Measurements from ENCODE around the gene TBX21.

The TBX21 gene

DNA sequence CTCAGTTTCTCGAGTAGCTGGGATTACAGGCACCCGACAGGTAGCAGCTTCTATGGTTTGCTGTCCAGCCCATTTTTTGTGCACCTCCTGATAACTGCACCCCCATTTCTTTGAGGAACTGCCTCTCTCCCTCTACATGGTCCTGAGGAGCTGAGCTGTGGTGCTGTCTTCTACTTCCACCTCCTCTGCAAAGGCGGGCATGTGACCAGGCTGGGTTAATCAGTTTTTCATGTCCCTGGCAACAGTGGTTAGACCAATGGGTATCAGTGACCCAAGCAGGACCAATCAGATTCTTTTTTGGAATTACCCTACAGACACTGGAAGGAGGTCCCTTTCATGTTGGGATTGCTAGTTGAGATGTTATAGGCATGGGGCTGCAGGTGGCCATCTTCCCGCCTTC, 41.3 kb downstream of the TBX21 start:
- Histone ChIP-seq H3K4me2 (no peak overlapping the region; a peak in 2 of 22 replicates), H3K27ac (no peak overlapping the region), H3K4me3 (no peak overlapping the region), H3K9ac (no peak overlapping the region), H3K36me3 (no peaks in the 10 kb centered on the region), H3K4me1 (peaks cover 0 to 15% (median 0%) of the 10 kb centered on the region in 10 experiments; a peak in 5 of 20 replicates), H3K9me3 (replicated peaks in 1 of 11) (peaks cover 35 to 41% (median 37%) of the 10 kb centered on the region in 11 experiments), H4K20me1 (no peaks in the 10 kb centered on the region), H3K27me3 (no peaks in the 10 kb centered on the region; a peak in 2 of 22 replicates)
- TF ChIP-seq Cebpa-rat (IDR thresholded peaks at IDR 0.05): no peak

DNA sequence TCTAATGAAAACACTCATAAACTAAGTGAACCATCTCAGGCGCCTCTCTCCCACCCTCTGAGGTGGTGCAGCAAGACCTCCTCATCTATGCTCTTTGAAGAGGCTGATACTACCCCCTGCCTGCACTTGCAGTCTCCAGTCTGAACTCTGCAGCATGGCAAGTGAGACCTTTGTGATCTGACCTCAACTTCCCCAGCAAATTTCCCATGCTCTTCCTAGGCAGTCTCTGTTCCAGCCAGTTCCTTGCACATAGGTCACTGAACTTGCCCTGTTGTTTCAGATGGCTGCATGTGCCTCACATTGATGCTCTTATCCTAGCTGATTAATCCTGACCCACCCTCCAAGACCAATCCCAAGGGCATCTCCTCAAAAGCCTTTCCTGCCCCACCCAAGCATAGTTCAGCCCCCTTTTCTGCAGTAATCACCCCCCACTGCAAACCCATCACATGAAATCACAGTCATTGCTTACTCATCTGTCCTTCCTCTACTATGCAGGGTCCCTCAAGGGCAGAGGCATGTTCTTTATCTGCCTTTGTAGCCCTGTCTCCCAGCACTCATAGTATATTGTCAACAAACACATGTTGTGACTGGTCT, 42.0 kb downstream of the TBX21 start:
- Histone ChIP-seq H3K27ac (no peak overlapping the region), H3K9ac (no peak overlapping the region), H3K4me3 (no peak overlapping the region), H3K4me2 (no peak overlapping the region), H3K36me3 (no peaks in the 10 kb centered on the region), H4K20me1 (no peaks in the 10 kb centered on the region), H3K27me3 (no peaks in the 10 kb centered on the region; a peak in 2 of 22 replicates), H3K4me1 (peaks cover 0 to 15% (median 0%) of the 10 kb centered on the region in 10 experiments; a peak in 5 of 20 replicates), H3K9me3 (replicated peaks in 1 of 11) (peaks cover 27 to 33% (median 31%) of the 10 kb centered on the region in 11 experiments)
- TF ChIP-seq Cebpa-rat (IDR thresholded peaks at IDR 0.05): no peak

DNA sequence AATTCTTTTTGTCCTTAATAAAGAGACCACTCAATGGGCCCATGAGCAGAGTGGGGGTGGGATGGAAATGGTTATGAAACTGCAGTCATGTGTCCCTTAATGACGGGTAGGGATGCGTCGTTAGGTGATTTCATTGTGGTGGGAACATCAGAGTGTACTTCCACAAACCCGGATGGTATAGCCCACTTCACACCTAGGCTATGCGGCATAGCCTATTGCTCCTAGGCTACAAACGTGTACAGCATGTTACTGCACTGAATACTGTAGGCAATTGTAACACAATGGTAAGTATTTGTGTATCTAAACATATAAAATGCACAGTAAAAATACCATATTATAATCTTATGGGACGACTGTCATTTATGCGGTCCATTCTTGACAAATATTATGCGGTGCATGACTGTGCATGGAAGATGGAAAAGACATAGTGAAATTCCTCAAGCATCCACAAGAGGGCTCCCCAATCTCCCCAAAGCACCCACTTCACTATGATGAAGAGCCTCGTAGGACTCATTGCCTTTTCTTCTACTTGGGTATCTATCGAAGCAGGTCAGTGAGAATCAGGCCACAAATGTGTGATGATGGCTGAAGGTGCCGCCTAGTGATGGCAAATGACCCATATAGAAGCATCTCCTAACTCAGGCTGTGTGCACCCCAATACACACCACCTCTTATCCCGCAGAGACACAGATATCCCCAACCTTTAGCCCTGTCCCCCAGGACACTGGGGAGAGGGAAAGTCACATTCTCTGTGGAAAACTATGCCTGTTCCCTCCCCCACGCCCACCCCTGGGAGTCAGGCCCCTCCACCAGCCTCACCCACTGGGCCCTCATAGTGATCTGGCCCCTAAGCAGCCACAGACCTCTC, 43.5 kb downstream of the TBX21 start:
- H3K4me1 ChIP-seq: peaks cover 0 to 15% (median 0%) of the 10 kb centered on the region in 10 experiments; a peak in 5 of 20 replicates
- H3K27ac ChIP-seq: no peak overlapping the region
- no peak overlapping the region for H3K4me3 ChIP-seq
- peaks cover 13 to 19% (median 16%) of the 10 kb centered on the region in 11 experiments for H3K9me3 ChIP-seq (replicated peaks in 1 of 11)
- no peak overlapping the region for H3K9ac ChIP-seq
- no peak for TF ChIP-seq Cebpa-rat (IDR thresholded peaks at IDR 0.05)
- no peak overlapping the region for H3K4me2 ChIP-seq
- H3K27me3 ChIP-seq: peaks cover 0 to 11% (median 6%) of the 10 kb centered on the region in 11 experiments; a peak in 8 of 22 replicates
- H4K20me1 ChIP-seq: no peaks in the 10 kb centered on the region
- no peaks in the 10 kb centered on the region for H3K36me3 ChIP-seq

DNA sequence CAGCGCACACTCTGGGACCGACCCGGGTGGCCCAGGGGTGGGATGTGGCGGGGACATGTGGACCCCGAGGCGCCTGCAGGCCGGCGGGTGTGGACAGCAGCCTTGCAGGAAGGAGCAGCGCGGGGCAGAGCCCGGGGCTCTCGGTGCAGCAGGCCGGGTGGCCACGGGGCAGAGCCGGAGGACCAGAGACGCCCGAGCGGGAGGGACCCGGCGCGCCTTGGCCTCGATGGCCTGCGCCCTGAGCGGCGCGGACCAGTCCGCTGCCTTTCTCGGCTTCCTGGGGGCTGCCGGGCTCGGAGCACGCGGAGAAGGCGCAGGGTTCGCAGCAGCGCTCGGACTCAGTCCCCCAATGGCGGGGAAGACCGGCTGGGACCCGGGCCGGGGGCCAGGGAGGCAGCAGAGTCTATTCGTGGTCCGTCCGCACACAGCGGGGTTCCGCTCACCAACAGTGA, 45.2 kb downstream of the TBX21 start:
- Histone ChIP-seq H3K27ac (no peak overlapping the region), H3K27me3 (peaks cover 0 to 20% (median 8%) of the 10 kb centered on the region in 11 experiments; a peak in 8 of 22 replicates), H3K4me2 (no peak overlapping the region), H3K9me3 (replicated peaks in 1 of 11) (peaks cover 0 to 2% (median 0%) of the 10 kb centered on the region in 11 experiments; a peak in 6 of 22 replicates), H3K4me3 (no peak overlapping the region), H4K20me1 (no peaks in the 10 kb centered on the region), H3K9ac (no peak overlapping the region), H3K36me3 (no peaks in the 10 kb centered on the region), H3K4me1 (peaks cover 0 to 14% (median 0%) of the 10 kb centered on the region in 10 experiments; a peak in 5 of 20 replicates)
- no peak for TF ChIP-seq Cebpa-rat (IDR thresholded peaks at IDR 0.05)

DNA sequence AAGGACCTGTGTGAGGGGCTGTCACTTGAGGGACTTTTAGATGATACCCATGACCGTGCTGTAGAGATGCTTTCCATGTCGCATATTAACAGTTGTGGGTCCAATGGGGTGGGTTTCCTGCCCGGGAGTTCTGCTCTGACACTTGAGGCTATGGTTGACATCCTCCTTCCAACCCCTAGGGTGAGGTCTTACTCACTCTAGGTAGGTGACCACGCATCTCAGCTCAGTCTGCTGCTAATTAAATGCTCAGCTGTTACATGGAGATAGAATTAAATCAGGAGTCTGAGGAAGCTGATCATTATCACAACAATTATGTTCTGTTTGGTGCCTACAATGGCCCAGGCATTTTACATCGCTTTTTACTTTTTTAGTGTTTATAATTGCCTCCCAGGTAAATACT, 48.4 kb downstream of the TBX21 start:
- H3K27me3 ChIP-seq: peaks cover 0 to 20% (median 10%) of the 10 kb centered on the region in 11 experiments; a peak in 9 of 22 replicates
- no peaks in the 10 kb centered on the region for H3K4me1 ChIP-seq
- TF ChIP-seq Cebpa-rat (IDR thresholded peaks at IDR 0.05): no peak

DNA sequence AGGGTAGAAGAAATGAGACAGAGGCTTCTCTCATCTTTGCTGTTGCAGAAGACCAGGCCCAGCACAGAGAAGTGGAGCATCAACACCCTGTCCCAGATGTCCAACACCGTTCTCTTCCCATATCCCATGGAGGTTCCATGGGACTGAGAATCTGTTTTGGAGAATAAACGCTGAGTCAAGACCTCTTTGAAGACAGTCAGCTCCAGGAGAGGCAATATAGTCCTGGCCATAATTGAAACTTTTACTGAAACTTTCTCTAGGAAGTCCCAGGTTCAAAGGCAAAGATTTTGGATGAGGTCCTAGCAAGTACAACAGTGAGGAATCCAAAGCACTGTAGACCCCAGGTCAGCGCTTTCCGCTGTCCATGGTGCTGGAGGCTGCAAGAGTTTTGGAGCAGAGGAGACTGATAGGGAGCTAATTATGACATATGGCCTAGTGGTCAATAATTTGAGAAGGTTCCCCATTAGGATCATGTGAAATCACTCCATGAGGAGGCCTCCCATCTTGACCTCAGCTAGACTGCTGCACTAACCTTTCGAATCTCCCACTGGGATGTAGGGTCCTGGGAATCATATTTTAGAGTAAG, 52.6 kb downstream of the TBX21 start:
- Histone ChIP-seq H4K20me1 (peaks cover 0 to 9% (median 0%) of the 10 kb centered on the region in 11 experiments; a peak in 3 of 22 replicates), H3K27ac (no peak overlapping the region), H3K36me3 (no peaks in the 10 kb centered on the region), H3K9ac (no peak overlapping the region), H3K4me1 (peaks cover 4 to 10% (median 8%) of the 10 kb centered on the region in 10 experiments; a peak in 10 of 20 replicates), H3K4me2 (no peak overlapping the region), H3K27me3 (peaks cover 27 to 58% (median 47%) of the 10 kb centered on the region in 11 experiments), H3K9me3 (replicated peaks in 1 of 11) (no peaks in the 10 kb centered on the region), H3K4me3 (no peak overlapping the region)
- no peak for TF ChIP-seq Cebpa-rat (IDR thresholded peaks at IDR 0.05)

More for the DNA sequence above, 48.4 kb downstream of the TBX21 start:
- H3K9me3 ChIP-seq (replicated peaks in 1 of 11): no peaks in the 10 kb centered on the region
- no peak overlapping the region for H3K4me3 ChIP-seq
- H3K27ac ChIP-seq: no peak overlapping the region
- no peaks in the 10 kb centered on the region for H4K20me1 ChIP-seq
- no peak overlapping the region for H3K9ac ChIP-seq
- H3K36me3 ChIP-seq: no peaks in the 10 kb centered on the region
- H3K4me2 ChIP-seq: no peak overlapping the region

DNA sequence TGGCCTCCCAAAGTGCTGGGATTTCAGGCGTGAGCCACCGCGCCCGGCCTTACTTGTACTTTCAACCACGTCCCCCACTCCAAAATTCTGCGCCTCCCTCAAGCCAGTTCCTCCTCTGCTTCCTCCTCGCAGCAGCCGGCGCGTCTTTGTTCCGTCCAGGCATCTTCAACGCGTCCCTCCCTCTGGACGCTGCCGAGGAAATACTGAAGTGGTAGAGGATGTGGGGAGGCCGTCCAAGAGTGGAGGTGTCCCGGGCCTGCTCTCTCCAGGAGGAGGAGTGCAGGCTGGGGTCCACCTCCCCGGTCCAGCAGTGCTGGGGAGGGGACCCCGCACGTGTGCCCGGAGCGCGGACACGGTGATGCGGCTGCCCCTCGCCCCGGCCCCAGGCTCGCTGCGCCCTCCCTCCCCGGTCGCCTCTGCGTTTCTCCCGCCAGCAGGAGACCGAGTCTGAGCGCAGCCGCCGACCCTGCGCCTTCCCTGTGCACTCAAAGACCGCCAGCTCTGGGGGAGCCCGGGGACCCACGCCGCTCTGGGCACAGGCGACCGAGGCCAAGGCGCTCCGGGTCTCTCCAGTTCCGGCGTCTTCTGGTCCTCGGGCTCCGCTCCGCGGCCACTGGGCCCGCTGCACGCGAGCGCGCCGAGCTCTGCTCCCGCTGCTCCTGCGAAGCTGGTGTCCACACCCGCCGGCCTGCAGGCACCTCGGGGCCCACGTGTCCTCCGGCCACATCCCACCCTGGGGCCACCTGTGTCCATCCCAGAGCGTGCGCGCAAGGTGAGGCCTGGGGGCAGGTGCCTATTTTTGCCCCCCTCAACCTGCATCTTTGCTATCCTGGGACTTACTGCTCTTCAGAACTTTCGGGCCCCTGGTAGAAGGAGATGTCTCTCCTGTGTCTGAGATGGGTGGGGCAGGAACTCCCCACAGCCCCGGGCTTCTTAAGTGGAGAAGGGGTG, 56.9 kb downstream of the TBX21 start:
- H3K27ac ChIP-seq: no peak overlapping the region
- no peaks in the 10 kb centered on the region for H3K9me3 ChIP-seq (replicated peaks in 1 of 11)
- peaks cover 0 to 9% (median 0%) of the 10 kb centered on the region in 11 experiments; a peak in 3 of 22 replicates for H4K20me1 ChIP-seq
- H3K4me3 ChIP-seq: peak overlapping the region; percentile 28 to 63 (median 44); a peak in 16 of 20 replicates
- H3K4me1 ChIP-seq: peaks cover 8 to 20% (median 11%) of the 10 kb centered on the region in 10 experiments; a peak in 15 of 20 replicates
- TF ChIP-seq Cebpa-rat (IDR thresholded peaks at IDR 0.05): no peak
- H3K36me3 ChIP-seq: no peaks in the 10 kb centered on the region
- peak overlapping the region; percentile 53 to 92 (median 69) for H3K4me2 ChIP-seq
- no peak overlapping the region; a peak in 2 of 22 replicates for H3K9ac ChIP-seq
- peaks cover 39 to 61% (median 50%) of the 10 kb centered on the region in 11 experiments for H3K27me3 ChIP-seq

DNA sequence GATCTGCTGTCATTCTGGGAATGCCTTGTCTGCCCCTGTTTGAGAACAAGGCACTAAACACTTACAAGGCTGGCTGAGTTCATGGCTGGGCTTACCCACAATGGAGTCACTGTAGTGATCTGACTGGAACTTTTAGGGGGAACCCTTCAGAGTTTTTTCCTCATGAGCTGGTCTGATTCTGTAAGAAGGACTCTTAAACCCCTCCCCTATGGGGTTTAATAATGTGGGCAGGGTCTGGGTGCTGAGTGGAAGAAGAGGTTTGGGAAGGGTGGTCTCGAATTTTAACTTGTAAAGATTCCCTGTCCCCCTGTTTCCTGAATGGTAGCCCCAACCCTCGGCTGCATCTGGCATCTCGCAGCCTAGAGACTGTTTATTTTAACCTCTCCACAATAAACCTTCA, 58.0 kb downstream of the TBX21 start:
- Histone ChIP-seq H4K20me1 (peaks cover 0 to 9% (median 0%) of the 10 kb centered on the region in 11 experiments; a peak in 3 of 22 replicates), H3K36me3 (no peaks in the 10 kb centered on the region), H3K4me3 (no peak overlapping the region), H3K27me3 (peaks cover 39 to 61% (median 50%) of the 10 kb centered on the region in 11 experiments), H3K9me3 (replicated peaks in 1 of 11) (no peaks in the 10 kb centered on the region), H3K9ac (no peak overlapping the region), H3K4me2 (no peak overlapping the region), H3K4me1 (peaks cover 8 to 20% (median 11%) of the 10 kb centered on the region in 10 experiments; a peak in 15 of 20 replicates), H3K27ac (no peak overlapping the region)
- TF ChIP-seq Cebpa-rat (IDR thresholded peaks at IDR 0.05): no peak

Data from BLaER1 treated with 17β-estradiol and CSF1 and Interleukin-3, amounts not matched to agents 10 nM and 100 nM (cell line).